Panc1 (cell line): ENCODE data around the gene PSRC1. TPM values are rescaled to one million over a fixed set of nuclear protein-coding genes. Genes with fewer than 3 reads are reported as not detected.

ENCODE experiments used
- ATAC-seq: fragments of 200-7000 bp; cut with Tn5 transposase; 2 replicates; pipeline ENCODE4 v1.9.1; 2020; ENCODE audit warnings: mild to moderate bottlenecking, moderate library complexity
- BruUV-seq: library from RNA; stranded (reverse); fragments of 400-500 nt; replicated peaks from 2 replicates; lab custom pipeline; 2021; lab: Mats Ljungman, UMichigan
- CTCF ChIA-PET: fragments of 300-600 bp; sonication (Branson Sonifier 250); formaldehyde crosslinking; loops from one replicate; lab custom pipeline; 2022; ENCODE audit warnings: antibody characterized with exemption; lab: Charles Lee
- POLR2A ChIA-PET: fragments of 300-600 bp; sonication (Branson Sonifier 250); formaldehyde crosslinking; loops from one replicate; lab custom pipeline; 2022; ENCODE audit warnings: antibody characterized with exemption; lab: Charles Lee
- DNase-seq: peaks from one replicate; pipeline ENCODE4 v3.0.0-alpha.2; 2010; ENCODE audit warnings: low read depth, low spot score
- H3K27ac ChIP-seq: 2 replicates; pipeline ENCODE4 v1.5.1; 2011; ENCODE audit warnings: mild to moderate bottlenecking, low read length, inconsistent platforms
- H3K27me3 ChIP-seq: fragments of 200-500 bp; sonication (Bioruptor generic); 2 replicates; pipeline ENCODE4 v1.6.0; 2014; ENCODE audit warnings: low read length, inconsistent platforms; ENCODE audit not compliant: control insufficient read depth, insufficient read depth
- H3K36me3 ChIP-seq: fragments of 200-500 bp; sonication (Bioruptor generic); 2 replicates; pipeline ENCODE4 v1.5.1; 2014; ENCODE audit warnings: inconsistent platforms, mild to moderate bottlenecking, low read length, moderate library complexity; ENCODE audit not compliant: control insufficient read depth, insufficient read depth
- H3K4me1 ChIP-seq: 2 replicates; pipeline ENCODE4 v1.5.1; 2011; ENCODE audit warnings: inconsistent platforms, mild to moderate bottlenecking, low read length, moderate library complexity; ENCODE audit not compliant: control insufficient read depth, insufficient read depth
- H3K4me3 ChIP-seq, 2 experiments: 2 replicates each; pipeline ENCODE4 v1.5.1; 2011 to 2012; ENCODE audit warnings: low read depth in 2 of 2, low read length in 2 of 2, mild to moderate bottlenecking in 2 of 2, inconsistent platforms in 1 of 2, moderate library complexity in 1 of 2
- H3K9me3 ChIP-seq: fragments of 200-500 bp; sonication (Bioruptor generic); 2 replicates; pipeline ENCODE4 v1.5.1; 2014; ENCODE audit warnings: low read depth, mild to moderate bottlenecking, inconsistent platforms, low read length, moderate library complexity; ENCODE audit not compliant: control insufficient read depth, insufficient read depth
- CTCF ChIP-seq: fragments of 450-650 bp; IDR thresholded peaks from 2 replicates; pipeline ENCODE4 v1.5.1; 2017; ENCODE audit warnings: mild to moderate bottlenecking
- POLR2AphosphoS5 ChIP-seq: IDR thresholded peaks from 2 replicates; pipeline ENCODE4 v1.6.1; 2012; ENCODE audit warnings: mild to moderate bottlenecking, low read depth, low read length, moderate library complexity
- REST ChIP-seq, 2 experiments: IDR thresholded peaks; 2 replicates each; pipeline ENCODE4 v1.6.1; 2011 to 2012; ENCODE audit warnings: low read depth in 2 of 2, control low read depth in 1 of 2, low read length in 1 of 2, mild to moderate bottlenecking in 1 of 2, moderate library complexity in 1 of 2; ENCODE audit not compliant: insufficient read depth in 1 of 2
- SIN3A ChIP-seq: IDR thresholded peaks from 2 replicates; pipeline ENCODE4 v1.6.1; 2012; ENCODE audit warnings: low read depth, mild to moderate bottlenecking, low read length, moderate library complexity, borderline replicate concordance; ENCODE audit not compliant: insufficient read depth
- TCF7L2 ChIP-seq: IDR thresholded peaks from 2 replicates; pipeline ENCODE4 v1.6.1; 2011; ENCODE audit warnings: mild to moderate bottlenecking, low read depth, low read length, inconsistent platforms
- in situ Hi-C: cut with HindIII; loops from 2 replicates; pipeline ENCODE4 v1.10.0; 2016; ENCODE audit warnings: low sequenced_read_pairs, low pct_unique_long_range_greater_than_20kb
- intact Hi-C: fragments of 100-400 bp; cut with micrococcal nuclease; formaldehyde crosslinking; loops from one replicate; pipeline ENCODE4 v1.10.0; 2022; ENCODE audit not compliant: unreplicated experiment
- total RNA-seq: library from RNA; stranded (reverse); gene quantifications from one replicate; pipeline ENCODE4 v1.2.1, GENCODE V29; 2021; ENCODE audit not compliant: unreplicated experiment

PSRC1 gene
- total RNA-seq, 1 experiment from 2014 or later, result 40.6 TPM

GRCh38 chr1:109315288-109315687, 32.3 kb upstream of the PSRC1 start:
- H3K4me1 ChIP-seq, result no peaks in the 10 kb centered on the region
- ChIA-PET POLR2A (no interaction called here), CTCF (no interaction called here)
- H3K4me3 ChIP-seq, result no peak overlapping the region
- BruUV-seq, result no TSS peak
- H3K27ac ChIP-seq, result no peak overlapping the region
- ATAC-seq (no peak), DNase-seq (no peak)
- in situ Hi-C loops, result no loop called here
- no peak for TF ChIP-seq TCF7L2
- no peak for TF ChIP-seq SIN3A
- TF ChIP-seq CTCF, result no peak
- no peak for TF ChIP-seq REST (IDR thresholded peaks at IDR 0.05; ENCODE audit: insufficient read depth in 1 of 2, low read depth in 2 of 2, low read length in 1 of 2)
- TF ChIP-seq POLR2AphosphoS5, result no peak
- intact Hi-C loops, result no loop called here
- H3K9me3 ChIP-seq, result no peaks in the 10 kb centered on the region
- no peaks in the 10 kb centered on the region for H3K27me3 ChIP-seq
- no peaks in the 10 kb centered on the region for H3K36me3 ChIP-seq

- H3K36me3 ChIP-seq, result no peaks in the 10 kb centered on the region
- no peaks in the 10 kb centered on the region for H3K27me3 ChIP-seq
- no TSS peak for BruUV-seq
- in situ Hi-C loops (no loop called here), intact Hi-C loops (no loop called here)
- CTCF ChIA-PET, result no interaction called here
- POLR2A ChIA-PET, result no interaction called here
- ATAC-seq (no peak), DNase-seq (no peak)
- TF ChIP-seq REST (IDR thresholded peaks at IDR 0.05; ENCODE audit: insufficient read depth in 1 of 2, low read depth in 2 of 2, low read length in 1 of 2), result no peak
- no peak for TF ChIP-seq TCF7L2
- no peak for TF ChIP-seq POLR2AphosphoS5
- no peak for TF ChIP-seq SIN3A
- no peak for TF ChIP-seq CTCF
- no peak overlapping the region for H3K27ac ChIP-seq
- H3K4me1 ChIP-seq, result no peaks in the 10 kb centered on the region
- H3K4me3 ChIP-seq, result no peak overlapping the region
- H3K9me3 ChIP-seq, result no peaks in the 10 kb centered on the region
Measured at GRCh38 chr1:109314795-109315194, 31.9 kb upstream of the PSRC1 start.
